GM12864 (cell line): ENCODE measurements around the gene CLDN7.

Experiments used
- DNase-seq: peaks from one replicate; pipeline ENCODE4 v3.0.0-alpha.2; 2011; ENCODE audit warnings: low read depth
- H3K4me3 ChIP-seq: 2 replicates; pipeline ENCODE4 v1.5.1; 2011; ENCODE audit warnings: mild to moderate bottlenecking, low read depth, low read length, control low read depth
- CTCF ChIP-seq: IDR thresholded peaks from 2 replicates; pipeline ENCODE4 v1.5.1; 2011; ENCODE audit warnings: low read depth, mild to moderate bottlenecking, moderate library complexity, low read length, control low read depth, inconsistent platforms; ENCODE audit errors: missing control alignments

The CLDN7 gene

GRCh38 chr17:7262192-7262934, at the start of gene CLDN7:
TSS of gene CLDN7 (minus strand) at chr17:7262478. CDS start at chr17:7262043, 435 bp downstream.
- DNase-seq = no peak
- H3K4me3 ChIP-seq = peak within 1 kb of the TSS; percentile 34
- TF ChIP-seq CTCF = no peak

- TF ChIP-seq CTCF = no peak
- no peak for DNase-seq
- H3K4me3 ChIP-seq = no peak overlapping the region
Observed at GRCh38 chr17:7311110-7311705, 48.9 kb upstream of the CLDN7 start.

- no peak for DNase-seq
- peak overlapping the region; percentile 65 for H3K4me3 ChIP-seq
- TF ChIP-seq CTCF = no peak
Observed at GRCh38 chr17:7309628-7310027, 47.4 kb upstream of the CLDN7 start.

- no peak for TF ChIP-seq CTCF
- DNase-seq = peak; percentile 81
- peak overlapping the region; percentile 65 for H3K4me3 ChIP-seq
Observed at GRCh38 chr17:7308625-7309433, 46.6 kb upstream of the CLDN7 start.

- H3K4me3 ChIP-seq = peak overlapping the region; percentile 65
- no peak for DNase-seq
- TF ChIP-seq CTCF = no peak
Observed at GRCh38 chr17:7307686-7308624, 45.7 kb upstream of the CLDN7 start.
